ENCODE results near the gene BNIP2. TPM values are rescaled to one million over a fixed set of nuclear protein-coding genes. Genes with fewer than 3 reads are reported as not detected.
A peak's percentile ranks its signal among the peaks of the same experiment; 100 is the strongest.
"Not testable (repeated sequence)": the region's sequence is repeated elsewhere in the genome, so short reads cannot be mapped to it uniquely, and the experiment has no call there.

The BNIP2 gene
- total RNA-seq, 4 donors from 2014 or later: 84.9 to 161 (median 129) TPM

DNA sequence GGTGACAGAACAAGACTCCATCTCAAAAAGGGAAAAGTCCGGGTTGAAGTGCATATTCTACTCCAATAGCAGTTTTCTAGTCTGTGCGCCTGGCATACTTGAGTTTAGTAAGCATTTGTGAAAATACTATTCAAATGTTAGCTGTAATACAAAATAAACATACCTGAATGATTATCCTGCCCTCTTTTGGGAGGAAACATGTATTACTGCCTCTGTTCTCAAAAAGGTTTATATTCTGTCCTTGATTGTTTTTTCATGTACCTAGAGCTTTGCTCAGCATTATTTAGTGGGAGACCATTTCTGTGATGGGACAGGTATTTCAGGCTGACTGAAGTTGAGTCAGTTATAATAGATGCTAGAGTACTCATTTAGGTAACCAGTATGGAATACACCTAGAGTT is 51.6 kb downstream of the BNIP2 start:
- TF ChIP-seq, protein P1, sequence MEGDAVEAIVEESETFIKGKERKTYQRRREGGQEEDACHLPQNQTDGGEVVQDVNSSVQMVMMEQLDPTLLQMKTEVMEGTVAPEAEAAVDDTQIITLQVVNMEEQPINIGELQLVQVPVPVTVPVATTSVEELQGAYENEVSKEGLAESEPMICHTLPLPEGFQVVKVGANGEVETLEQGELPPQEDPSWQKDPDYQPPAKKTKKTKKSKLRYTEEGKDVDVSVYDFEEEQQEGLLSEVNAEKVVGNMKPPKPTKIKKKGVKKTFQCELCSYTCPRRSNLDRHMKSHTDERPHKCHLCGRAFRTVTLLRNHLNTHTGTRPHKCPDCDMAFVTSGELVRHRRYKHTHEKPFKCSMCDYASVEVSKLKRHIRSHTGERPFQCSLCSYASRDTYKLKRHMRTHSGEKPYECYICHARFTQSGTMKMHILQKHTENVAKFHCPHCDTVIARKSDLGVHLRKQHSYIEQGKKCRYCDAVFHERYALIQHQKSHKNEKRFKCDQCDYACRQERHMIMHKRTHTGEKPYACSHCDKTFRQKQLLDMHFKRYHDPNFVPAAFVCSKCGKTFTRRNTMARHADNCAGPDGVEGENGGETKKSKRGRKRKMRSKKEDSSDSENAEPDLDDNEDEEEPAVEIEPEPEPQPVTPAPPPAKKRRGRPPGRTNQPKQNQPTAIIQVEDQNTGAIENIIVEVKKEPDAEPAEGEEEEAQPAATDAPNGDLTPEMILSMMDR (IDR thresholded peaks at IDR 0.05): peak in 2 of 6 experiments; percentile 25 to 34
- H3K4me3 ChIP-seq (replicated peaks in 1 of 3); H3K4me1 ChIP-seq; intact Hi-C loops (cut with DNase I); DNase-seq; H3K27ac ChIP-seq; H3K27me3 ChIP-seq; H3K9me3 ChIP-seq; H3K36me3 ChIP-seq: not testable (repeated sequence)
- 90 to 97% methylated on average over 2 of the region's 2 CpGs for WGBS, 2 donors

DNA sequence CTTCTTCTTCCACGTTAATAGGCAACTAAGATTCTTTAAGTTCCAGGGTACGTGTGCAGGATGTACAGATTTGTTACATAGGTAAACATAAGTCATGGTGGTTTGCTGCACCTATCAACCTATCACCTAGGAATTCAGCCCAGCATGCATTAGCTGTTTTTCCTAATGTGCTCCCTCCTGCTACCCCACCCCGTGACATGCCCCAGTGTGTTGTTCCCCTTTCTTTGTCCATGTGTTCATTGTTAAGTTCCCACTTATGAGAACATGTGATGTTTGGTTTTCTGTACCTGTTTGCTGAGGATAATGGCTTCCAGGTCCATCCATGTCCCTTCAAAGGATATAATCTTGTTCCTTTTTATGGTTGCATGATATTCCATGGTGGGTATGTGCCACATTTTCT is 52.9 kb downstream of the BNIP2 start:
- no peaks in the 10 kb centered on the region for H3K27me3 ChIP-seq
- WGBS, 2 donors: 96 to 97% methylated on average over 3 of the region's 3 CpGs
- no peak for DNase-seq
- H3K27ac ChIP-seq: no peak overlapping the region
- no peaks in the 10 kb centered on the region for H3K9me3 ChIP-seq
- H3K4me3 ChIP-seq (replicated peaks in 1 of 3): no peak overlapping the region
- intact Hi-C loops (cut with DNase I): no loop called here
- H3K4me1 ChIP-seq: no peaks in the 10 kb centered on the region
- H3K36me3 ChIP-seq: peaks cover 0 to 4% of the 10 kb centered on the region in 2 donors
- TF ChIP-seq, protein P1 (IDR thresholded peaks at IDR 0.05): no peak
- no peak for TF ChIP-seq POLR2A (IDR thresholded peaks at IDR 0.05)

DNA sequence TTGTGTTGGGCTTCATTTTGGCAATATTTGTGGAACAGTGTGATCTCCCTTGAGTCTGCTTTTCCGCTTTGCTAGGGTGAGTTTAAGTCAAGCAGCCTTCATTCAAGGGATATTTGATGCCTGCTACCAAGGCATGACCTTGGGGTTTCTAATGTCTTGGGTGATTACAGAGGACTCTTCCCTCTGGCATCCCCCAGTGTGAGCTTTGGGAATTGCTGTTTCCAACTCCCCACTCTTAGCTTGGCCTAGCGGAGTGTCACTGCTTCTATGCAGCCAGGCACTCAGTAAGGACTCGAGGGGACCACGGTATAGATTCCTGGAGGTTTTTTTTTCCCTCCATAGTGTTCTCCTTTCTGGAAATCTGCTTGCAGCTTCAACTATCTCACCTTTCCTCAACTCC is 56.4 kb downstream of the BNIP2 start:
- Histone ChIP-seq H3K27ac (no peak overlapping the region), H3K9me3 (no peaks in the 10 kb centered on the region), H3K4me1 (no peaks in the 10 kb centered on the region), H3K27me3 (no peaks in the 10 kb centered on the region), H3K4me3 (replicated peaks in 1 of 3) (no peak overlapping the region), H3K36me3 (no peaks in the 10 kb centered on the region)
- intact Hi-C loops (cut with DNase I): no loop called here
- 57 to 58% methylated on average over 4 of the region's 4 CpGs for WGBS, 2 donors
- DNase-seq: no peak
- TF ChIP-seq, protein P1 (IDR thresholded peaks at IDR 0.05): peak in 3 of 6 experiments; percentile 18 to 27 (median 18)
- TF ChIP-seq POLR2A (IDR thresholded peaks at IDR 0.05): no peak

DNA sequence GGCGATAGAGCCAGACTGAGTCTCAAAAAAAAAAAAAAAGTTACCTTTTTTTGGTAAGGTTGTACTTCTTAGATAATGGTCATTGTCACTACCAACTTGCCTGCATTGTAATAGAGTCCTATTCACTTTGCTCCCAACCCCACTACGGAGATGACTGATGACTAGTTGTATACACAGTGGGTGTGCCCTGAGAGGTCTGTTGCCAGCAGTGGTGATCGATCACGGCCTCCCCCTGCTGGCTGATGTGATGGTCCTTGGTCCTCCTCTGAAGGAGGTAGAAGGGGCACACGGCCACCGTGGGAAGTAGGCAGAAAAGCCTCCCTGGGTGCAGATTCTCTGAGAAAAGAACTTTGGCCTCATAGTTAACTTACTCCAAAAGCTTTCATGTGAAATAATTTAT is 66.8 kb downstream of the BNIP2 start:
- WGBS, 2 donors: 38 to 42% methylated on average over 6 of the region's 6 CpGs
- no peaks in the 10 kb centered on the region for H3K9me3 ChIP-seq
- H3K36me3 ChIP-seq: no peaks in the 10 kb centered on the region
- H3K4me3 ChIP-seq (replicated peaks in 1 of 3): no peak overlapping the region
- DNase-seq: peak; percentile 6 to 17
- H3K27ac ChIP-seq: no peak overlapping the region
- TF ChIP-seq, protein P1 (IDR thresholded peaks at IDR 0.05): peak in 2 of 6 experiments; percentile 12 to 13
- TF ChIP-seq POLR2A (IDR thresholded peaks at IDR 0.05): no peak
- no peaks in the 10 kb centered on the region for H3K27me3 ChIP-seq
- intact Hi-C loops (cut with DNase I): no loop called here
- H3K4me1 ChIP-seq: peaks cover 0 to 5% of the 10 kb centered on the region in 2 donors

DNA sequence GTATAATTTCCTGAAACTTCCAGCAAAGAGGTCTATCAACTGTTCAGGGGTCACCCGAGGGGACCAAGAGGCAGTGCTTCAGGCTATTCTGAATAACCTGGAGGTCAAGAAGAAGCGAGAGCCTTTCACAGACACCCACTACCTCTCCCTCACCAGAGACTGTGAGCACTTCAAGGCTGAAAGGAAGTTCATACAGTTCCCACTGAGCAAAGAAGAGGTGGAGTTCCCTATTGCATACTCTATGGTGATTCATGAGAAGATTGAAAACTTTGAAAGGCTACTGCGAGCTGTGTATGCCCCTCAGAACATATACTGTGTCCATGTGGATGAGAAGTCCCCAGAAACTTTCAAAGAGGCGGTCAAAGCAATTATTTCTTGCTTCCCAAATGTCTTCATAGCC is 70.7 kb downstream of the BNIP2 start:
- TF ChIP-seq, protein P1 (IDR thresholded peaks at IDR 0.05): no peak
- no peak for TF ChIP-seq POLR2A (IDR thresholded peaks at IDR 0.05)
- no peak for DNase-seq
- Histone ChIP-seq H3K27me3 (no peaks in the 10 kb centered on the region), H3K4me1 (peaks cover 11 to 21% of the 10 kb centered on the region in 2 donors), H3K9me3 (no peaks in the 10 kb centered on the region), H3K4me3 (replicated peaks in 1 of 3) (no peak overlapping the region), H3K27ac (no peak overlapping the region), H3K36me3 (no peaks in the 10 kb centered on the region)
- WGBS, 2 donors: 92 to 93% methylated on average over 4 of the region's 4 CpGs
- intact Hi-C loops (cut with DNase I): loop anchor here (10.0 kb wide), 1 partner anchor 84 kb away; no protein-coding TSS in a partner anchor

Measured in thyroid gland (tissue), 4 donors.